Activated gamma-delta T cell (primary cell): ENCODE results near the gene LYZL4.

Experiments used
- DNase-seq: peaks from one replicate; lab custom pipeline; 2025; lab: John Stamatoyannopoulos, UW

The LYZL4 gene

DNA sequence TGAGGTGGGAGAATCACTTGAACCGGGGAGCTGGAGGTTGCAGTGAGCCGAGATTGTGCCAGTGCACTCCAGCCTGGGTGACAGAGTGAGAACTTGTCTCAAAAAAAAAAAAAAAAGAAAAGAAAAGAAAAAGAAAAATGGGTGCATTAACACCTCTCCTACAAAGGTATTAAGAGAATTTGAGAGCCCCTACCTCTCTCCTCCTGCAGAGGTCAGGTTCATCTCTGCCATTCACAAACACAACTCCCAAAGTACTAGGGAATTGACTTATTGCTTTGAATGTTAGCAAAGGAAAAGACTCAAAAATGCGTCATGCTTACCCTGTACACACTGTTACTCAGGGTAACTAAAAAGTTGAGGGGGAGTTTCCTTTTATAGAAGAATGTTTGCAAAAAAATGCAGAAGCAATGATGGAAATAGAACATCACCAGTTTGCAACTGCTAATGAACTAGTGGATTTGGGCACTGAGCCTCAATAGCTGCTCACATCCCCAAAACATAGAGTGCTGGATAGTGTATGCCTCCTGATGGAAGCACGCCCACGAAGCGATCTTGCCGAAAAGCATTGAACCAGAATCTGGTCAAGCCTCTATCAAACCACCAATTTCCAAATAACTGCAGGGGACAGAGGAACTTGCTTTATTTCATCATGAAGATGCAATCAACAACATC, 15.5 kb upstream of the LYZL4 start:
- DNase-seq = no peak

DNA sequence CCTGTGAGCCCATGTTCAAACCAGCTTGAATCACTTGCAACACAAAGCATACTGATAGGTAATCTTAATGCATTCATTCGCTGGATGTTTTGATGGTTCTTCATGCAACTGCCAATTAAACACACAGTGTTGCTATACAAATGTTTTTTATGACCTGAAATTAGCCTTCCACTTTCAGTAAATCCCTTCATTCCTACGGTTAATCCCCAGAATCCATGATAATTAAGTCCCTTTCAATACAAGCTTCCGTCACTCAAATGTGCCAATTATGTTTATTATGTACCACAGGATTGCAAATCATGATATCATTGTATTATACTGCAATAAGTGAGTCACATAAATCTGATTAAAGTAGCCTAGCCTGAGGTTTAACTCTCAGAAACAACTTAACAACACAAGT, 14.5 kb upstream of the LYZL4 start:
- DNase-seq = no peak

DNA sequence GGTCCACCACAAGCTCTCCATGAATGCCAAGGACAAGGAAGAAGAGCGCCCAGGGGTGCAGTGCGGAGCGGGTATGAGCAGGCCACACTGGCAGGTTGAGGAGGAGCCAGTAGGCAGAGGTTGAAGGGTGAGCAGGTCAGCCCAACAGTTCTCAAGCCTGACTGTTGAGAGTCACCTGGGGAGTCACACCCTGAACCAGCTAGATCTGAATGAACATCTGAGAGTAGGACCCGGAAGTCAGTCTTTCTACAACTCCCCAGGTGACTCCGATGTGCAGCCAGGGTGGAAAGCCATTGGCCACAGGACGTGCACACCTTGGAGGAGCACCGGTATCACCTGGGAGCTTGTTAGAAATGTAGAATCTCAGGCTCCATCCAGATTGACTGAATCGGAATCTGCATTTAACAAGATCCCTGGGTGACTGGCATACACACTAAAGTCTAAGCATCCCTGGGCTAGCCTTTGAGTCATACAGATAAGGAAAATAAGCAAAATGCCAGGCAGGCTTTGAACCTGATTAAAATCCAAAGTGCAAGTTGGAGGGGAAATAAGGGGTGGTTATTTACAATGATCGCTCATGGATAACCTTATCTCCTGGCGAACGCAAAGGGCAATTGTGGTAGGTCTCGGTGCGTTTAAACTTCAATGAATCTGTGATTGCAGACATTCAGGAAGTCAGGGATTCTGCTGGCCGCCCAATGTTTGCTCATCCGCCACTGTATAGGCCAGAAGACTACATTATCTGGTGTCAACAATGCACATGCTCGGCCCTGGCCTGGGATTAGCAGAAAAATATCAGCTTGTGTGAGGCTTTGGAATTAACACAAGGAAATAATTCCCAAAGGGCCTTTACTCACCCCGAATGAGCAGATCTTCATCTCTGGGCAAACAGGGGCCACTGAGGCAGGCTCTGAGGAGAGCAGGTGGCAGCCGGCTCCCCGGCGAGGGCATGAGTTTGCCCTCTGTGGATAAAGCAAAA, 11.7 kb upstream of the LYZL4 start:
- DNase-seq = no peak

DNA sequence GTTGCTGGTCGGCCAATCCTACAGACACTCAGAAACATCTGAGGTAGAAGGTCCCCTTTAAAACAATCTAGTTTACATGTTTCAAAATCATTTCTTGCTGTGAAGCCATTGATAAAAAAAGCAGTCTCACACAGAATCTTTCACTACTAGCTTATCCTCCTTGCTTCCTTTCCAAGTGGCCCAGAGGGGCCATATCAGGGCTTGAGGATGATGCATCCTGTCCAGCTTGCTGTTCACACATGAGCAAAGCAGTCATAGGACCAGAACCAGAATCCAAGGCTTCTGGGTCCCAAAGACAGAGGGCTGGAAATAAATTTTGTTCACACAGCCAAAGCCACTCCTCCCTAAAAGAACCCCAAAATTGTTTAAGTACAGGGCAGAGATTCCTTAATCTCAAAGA, 9.2 kb upstream of the LYZL4 start:
- no peak for DNase-seq

DNA sequence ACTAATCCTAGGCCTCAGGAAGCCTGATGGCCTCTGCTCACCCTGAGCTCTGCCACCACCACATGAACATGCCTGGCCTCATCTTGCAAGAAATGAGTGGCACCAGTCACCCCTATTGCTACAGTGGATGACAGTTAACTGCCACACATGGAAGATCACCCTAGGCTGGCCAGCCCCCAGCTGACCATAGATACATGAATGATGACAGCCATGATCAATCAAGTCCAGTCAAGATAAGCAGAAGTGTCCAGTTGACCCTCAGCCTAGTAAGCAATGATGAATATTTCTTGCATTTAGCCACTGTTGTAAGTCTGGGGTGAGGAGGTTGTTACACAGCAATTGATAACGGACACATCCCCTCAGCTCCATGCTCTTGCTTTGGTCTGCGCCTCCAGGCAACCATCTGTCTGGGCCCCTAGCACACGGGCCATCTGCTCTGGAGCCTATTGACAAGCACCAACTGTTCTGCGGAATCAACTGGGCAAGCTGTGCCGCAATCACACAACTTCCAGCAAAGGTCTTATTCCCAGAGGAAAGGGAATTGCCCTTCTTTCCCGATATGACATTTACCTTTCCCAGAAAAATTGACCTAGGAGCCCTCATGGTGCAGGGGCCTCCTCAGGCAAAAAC, 2.2 kb upstream of the LYZL4 start:
- no peak for DNase-seq

DNA sequence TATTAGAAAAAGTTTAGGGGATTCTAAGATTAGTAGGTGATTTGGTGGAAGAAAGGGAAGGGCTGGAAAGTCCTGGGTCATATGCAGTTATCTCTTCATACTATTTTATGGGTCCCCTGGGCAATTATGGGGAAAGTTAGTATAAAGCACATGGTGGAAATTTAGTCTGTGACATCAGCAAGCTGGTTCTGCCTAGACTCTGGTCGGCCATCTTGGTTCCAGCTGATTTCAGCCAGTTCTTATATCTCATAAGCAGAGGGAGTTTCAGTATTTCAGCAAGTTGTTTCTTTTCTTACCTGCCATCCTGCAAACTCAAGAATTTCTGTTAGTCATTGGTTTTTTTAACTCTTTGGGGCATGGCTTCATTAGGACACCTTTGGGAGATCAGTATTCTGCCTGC, 1.0 kb upstream of the LYZL4 start:
- DNase-seq = no peak

DNA sequence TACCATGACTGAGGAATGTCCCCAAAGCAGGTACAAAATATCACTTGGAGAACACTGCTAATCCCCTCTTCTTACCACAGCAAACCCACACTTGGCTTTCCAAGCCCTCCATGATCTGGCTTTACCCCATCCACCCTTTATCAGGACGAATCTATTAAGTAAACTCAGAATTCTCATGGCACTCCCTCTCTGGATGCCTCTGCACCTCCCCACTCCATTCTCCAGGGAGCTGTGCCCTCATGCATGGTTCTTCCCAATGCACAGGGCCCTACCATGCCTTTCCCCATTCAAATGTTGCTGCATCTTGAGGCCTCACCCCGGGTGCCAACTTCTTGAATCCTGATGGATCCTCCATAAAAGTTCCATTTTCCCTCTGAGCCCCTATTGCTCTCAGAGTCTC, 2.3 kb downstream of the LYZL4 start:
- DNase-seq = no peak

DNA sequence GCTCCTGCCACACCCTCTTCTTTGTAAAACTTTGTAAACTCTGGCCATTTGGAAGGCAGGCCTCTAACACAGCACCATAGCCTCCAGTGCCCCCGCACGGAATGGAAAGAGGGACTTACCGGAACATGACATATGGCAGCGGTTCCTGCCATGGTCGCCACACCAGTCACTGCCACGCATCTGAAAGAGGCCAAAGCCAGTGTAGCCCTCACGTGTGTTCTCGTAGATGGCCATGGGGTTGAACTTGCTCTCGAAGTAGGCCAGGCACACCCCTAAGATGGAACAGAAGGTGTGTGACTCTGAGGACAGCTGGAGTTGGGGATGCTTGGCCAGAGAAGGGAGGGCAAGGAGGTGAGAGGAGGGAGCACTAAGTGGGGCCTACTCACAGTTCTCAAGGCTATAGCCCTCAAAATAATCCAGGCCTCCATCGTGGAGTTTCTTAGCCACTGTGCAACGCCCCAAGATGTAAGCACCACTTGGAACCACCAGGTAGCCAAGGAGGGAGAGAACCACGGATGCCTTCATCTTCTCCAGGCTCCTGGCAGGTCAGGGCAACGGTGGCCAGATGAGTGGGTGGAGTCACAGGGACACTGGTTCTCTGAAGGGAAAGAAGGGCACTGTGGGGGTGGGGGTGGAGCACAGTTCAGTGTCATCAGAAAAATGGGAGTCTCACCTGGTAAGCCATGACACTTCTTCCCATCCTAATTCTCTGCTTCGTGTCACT, 3.5 kb downstream of the LYZL4 start:
- no peak for DNase-seq

DNA sequence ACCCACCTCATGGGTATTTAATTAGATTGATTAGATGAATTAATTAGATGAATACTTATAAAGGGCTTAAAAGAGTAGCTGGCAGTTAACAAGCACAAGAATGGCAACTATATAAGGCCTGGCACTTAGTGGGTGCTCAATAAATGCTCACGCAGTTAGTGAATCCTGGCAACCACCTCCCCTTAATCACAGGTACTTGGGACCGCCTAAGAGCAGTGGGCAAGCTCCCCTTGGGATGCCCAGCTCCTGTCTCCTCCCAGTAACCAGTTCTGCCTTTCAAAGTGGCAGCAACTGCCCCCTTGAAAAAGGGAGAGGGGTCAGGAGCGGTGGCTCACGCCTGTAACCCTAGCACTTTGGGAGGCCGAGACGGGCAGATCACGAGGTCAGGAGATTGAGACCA, 4.6 kb downstream of the LYZL4 start:
- no peak for DNase-seq

DNA sequence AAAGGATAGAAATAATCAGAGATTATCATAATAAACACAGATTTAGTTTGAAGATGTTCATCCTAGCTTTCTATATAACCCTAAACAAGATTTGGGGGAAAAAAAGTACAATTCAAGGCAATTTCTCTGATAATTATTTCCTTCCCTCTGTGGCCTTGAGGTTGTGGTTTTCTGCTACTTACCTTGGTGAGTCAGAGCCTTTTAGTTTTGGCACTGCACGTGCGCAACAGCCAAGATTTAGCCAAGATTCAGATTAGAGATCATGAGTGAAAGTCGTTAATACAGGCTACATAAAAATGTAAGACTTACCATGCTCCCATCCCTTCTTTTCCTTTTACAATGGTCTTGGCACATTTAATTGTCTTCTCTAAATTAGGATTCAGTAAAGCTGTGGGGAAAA, 6.7 kb downstream of the LYZL4 start:
- no peak for DNase-seq

DNA sequence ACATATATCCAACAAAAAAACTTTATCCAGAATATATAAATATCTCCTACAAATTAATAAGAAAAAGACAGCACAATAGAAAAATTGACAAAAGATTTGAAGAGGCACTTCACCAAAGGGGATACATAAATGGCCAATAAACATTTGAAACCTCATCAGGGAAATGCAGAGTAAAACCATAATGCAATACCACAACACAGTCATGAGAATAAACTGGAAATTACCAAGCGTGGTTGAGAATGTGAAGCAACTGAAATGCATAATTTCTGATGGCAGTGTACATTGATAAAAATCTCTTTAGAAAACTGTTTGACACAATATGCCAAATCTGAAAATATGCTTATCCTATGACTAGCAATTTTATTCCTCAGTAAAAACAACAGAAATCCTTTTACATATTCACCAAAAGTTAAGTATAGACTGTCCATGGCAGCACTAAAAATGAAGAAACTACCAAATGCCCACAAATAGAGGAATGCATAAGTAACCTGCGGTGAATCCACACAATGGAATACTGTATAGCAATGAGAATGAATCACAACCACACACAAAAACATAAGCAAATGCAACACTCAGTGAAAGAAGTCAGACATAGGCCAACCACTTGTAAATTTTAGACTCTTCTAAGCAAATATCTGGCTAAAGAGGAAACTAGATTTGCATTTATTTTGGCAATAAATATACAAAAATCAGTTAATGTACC, 7.9 kb downstream of the LYZL4 start:
- DNase-seq = no peak

DNA sequence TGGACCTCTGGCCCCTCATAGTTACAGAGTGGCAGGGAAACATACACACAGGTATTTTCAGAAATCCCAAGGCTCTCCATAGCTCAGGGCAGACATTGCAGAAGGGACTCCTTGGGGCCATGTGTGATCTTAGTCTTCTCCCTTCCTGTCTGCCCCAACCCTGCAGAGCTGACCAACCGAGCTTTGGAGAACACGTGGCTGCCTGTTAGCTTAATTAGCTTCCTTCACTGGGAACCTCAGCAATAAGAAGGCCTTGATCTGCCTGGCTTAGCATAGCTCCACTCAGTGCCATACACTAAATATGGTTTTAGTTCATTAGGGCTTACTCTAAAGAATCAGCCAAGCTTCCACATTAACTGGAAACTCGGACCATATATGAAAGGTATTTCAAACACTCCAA, 12.3 kb downstream of the LYZL4 start:
- no peak for DNase-seq

DNA sequence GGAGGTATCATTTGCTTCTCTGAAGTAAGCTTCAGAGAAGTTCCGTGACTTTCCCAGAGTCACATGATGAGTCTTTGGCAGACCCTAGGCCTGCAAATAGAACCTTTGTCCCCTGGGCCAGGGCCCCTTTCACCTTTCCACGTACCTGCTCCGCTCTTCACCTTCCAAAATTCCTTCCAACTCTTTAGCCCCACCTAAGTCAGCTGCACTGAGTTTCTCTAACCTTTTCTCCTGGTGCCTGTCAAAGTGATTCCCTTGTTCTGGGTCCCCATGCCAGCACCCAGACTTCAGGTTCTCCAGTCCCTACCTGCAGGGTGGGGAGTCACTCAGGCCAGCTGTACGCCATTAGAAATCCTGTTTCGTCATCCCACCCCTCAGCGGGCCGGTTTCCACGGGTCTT, 12.8 kb downstream of the LYZL4 start:
- DNase-seq = no peak

DNA sequence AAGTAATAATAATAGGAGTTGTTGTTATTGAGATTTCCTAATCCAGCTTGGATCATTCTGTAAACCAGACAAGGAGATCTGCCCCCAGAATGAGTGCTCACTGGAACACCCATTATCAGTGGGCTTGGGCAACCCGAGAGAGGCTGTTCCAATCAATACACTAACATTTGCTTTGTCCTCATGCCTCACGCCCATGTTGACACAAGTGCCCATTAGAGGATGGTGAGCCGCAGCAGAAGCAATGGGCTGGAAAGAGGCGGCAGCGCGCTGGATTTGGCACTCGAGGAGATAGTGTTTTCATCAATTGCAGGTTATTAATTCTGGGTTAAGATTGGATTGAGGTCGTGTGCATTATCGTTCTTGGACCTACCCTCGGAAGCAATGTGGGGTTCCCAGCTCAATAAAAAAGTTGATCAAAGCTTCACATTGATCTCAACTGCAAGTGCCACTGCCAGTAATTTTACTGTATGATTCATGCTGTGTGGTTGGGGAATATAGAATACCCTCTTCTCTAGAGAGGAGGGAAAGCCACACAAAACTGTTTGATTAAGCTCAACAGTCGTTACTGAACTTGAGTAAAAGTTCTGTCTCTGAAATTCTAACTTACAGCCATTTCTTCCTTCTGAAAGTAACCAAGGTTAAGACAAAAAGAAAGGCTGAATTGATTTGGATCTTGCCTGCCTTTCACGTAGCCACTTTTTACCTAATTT, 15.7 kb downstream of the LYZL4 start:
- no peak for DNase-seq

DNA sequence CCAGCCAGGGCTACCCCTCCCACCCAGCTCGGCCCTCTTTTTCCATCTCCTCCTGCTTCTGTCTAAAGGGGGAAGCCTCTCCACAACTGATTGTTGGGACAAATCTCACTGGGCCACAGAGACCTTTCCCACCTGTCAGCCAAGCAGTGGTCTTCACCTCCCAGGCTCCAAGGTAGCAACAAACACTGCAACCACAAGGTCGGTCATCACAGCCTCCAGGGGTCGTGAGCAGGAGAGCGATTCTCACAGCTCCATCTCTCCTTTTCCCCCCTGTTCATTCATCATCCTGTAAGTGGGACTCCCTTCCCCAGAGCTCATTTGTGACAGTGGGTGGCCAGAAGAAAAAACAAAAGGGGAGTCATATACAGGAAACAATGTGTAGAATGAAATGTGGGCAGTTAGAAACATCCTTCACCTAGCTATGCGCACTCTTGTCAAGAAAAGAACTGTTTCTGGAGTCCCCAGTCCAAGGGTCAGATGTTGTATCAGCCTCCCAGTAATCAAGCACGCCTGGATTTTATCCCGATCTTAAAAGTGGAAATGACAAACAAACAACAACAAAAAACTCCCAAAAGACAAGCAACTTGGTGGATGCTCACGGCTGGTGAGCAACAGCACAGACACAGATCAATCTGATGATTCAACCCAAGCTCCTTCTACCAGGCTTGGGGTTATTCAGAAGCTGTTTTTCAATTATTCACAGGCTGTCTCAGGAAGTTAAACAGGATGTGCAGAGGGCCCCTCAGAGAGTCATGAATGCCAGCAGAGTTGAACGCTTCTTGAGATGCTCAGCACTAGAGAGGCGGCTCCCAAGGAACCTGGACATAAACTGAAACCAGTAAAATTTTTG, 22.4 kb downstream of the LYZL4 start:
- DNase-seq = no peak

DNA sequence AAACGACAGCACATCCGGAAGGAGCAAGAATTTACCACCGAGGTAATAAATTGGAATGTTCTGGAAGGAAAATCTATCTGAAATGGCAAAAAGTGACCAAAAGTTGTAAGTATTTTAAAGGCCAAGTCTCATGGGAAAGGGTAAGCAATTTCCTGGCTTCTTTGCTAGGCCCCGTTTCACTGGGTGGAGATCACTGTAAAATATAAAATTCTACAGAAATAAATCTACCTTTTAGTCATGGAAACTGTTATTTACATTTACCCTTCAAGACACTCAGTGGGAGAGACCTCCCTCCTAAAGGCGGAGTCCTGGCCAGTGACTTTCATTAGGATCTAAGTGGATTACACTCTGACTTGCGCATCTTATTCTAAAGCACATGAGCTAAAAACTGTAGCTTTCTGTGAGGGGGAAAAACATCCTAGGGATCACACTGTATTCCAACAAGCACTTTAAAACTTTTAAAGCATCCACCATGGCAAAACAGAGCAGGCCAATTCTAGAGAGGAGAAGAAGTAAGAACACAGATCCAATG, 28.8 kb downstream of the LYZL4 start:
- no peak for DNase-seq

DNA sequence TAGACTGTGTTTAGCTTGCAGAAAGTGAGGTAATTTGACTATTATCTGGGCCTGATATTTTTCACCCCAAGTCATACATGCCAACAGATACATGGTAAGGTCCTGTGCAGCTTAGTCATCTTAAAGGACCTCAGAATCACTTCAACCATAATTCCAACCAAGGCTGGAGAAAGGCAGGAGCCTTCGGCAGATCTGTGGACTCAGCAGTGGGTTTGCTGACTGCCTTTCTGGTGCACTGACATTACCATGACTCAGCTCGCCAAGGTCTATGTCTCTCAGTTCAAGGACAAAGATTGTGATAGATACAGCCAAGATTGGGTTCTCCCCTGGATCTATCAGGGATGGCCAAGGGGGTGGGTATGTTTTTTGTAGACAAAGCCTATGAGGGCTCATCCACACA, 32.7 kb downstream of the LYZL4 start:
- DNase-seq = no peak

DNA sequence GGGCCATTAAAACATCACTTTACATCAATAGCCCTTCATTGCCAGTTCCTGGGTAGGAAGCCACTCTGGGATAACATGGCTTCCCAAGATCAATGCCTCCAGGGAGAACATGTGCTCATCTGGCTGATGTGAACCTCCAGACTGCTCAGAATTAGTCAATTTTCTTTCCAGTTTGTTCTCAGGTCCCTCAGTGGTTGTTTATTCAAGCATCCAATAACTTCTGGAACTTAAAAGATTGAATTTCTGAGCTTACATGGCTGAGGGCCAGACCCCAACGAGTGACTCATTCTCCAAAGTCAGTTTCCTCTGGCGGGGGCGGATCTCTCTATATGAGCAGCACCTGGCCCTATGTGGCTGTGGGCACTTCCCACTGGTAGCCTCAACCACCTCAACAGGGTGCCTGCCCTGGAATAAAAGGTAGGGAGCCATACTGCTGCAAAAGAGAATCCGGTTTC, 34.0 kb downstream of the LYZL4 start:
- DNase-seq = no peak

DNA sequence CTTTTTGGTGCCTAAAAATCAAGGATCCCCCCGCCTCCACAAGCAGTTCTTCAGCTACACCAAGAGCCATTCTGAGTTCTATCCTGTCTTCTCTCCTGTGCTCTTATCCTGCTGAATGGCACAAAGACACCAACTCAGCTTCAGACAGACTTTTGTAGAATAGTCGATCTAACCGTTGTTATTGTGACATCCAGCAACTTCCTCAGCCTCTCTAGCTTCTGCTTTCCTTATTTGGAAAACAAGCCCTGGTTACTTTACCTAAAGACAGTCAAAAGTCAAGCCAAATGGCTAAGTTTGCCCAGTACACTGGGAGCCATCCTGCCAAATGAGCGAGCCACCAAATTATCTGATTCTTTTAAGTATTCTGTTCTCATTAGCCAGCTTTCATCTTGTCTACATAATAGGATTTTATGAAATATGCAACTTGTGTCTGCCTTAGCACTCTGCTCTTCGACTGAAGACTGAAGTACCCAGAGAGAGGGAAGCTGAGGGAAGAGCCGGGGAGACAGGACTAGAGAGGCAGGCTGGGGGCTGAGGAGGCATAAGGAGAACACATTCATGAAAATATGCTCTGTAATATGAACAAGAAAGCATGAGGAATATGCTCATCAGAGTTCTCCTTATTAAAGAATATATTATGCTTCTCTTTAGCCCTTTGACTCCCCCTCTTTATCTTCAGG, 35.1 kb downstream of the LYZL4 start:
- no peak for DNase-seq
